GM18502 (cell line): ENCODE data around the gene PRSS53.

Source experiments
- ATAC-seq: cut with Tn5 transposase; IDR thresholded peaks from one replicate; pipeline ENCODE4 v1.9.1; 2021; ENCODE audit warnings: mild to moderate bottlenecking; ENCODE audit not compliant: unreplicated experiment, poor library complexity

Gene PRSS53

DNA sequence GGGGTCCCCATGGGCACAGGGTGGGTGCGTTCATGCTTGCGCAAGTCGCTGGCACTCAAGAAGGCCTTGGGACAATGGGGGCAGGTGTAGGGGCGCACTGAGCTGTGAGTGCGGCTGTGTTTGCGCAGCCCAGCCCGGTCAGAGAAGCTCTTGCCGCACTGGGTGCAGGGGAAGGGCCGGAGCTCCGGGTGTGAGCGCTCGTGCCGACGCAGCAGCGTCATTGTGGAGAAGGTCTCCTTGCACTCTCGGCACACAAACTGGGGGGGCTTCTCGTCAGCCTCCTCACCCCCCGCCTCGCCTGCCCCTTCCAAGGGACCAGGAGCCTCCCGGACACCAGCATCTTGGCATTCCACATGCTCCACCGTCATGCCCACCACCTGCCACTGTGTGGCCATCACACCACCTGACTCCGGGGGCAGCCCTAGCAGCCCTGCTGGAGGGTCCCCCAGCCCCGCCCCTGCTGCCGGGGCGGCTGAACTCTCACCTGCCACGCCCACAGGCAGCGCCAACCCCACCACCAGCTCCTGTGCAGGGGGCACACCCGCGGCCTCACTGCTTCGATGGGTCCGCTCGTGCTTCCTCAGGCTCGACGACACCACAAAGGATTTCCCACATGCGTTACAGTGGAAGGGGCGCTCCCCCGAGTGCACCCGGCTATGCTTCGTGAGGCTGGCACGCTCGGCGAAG is 27.5 kb downstream of the PRSS53 start:
- no peak for ATAC-seq

DNA sequence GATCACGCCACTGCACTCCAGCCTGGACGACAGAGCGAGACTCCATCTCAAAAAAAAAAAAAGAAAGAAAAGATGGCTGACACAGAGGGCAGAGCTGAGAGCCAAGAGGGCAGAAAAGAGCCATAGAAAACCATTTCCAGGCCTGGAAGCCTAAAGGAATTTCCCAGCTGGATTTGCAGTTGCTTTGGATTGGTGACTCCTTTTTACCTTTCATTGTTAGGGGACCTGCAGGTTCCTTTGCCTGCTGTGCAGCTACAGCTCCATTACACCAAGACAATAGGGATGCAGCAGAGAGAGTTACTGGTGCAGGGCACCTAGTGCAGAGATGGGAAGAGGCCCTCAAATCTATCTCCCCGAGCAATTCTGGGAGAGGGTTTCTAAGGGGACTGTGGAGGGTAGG is 33.1 kb downstream of the PRSS53 start:
- ATAC-seq = no peak

DNA sequence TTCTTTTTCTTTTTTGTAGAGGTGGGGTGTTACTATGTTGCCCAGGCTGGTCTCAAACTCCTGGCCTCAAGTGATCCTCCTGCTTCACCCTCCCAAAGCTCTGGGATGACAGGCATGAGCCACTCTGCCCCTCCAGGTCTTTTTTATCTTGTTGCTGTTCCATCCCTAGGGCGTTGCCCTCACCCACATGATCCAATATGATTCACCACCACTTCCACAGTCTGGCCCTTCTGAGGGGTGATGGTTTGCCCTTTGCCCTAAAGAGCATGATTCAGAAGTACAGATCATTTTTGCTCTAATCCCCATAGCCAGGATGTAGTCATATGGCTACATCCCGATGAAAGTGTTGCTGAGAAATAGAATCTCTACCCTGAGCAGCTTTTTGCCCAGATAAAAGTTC is 36.6 kb downstream of the PRSS53 start:
- no peak for ATAC-seq

DNA sequence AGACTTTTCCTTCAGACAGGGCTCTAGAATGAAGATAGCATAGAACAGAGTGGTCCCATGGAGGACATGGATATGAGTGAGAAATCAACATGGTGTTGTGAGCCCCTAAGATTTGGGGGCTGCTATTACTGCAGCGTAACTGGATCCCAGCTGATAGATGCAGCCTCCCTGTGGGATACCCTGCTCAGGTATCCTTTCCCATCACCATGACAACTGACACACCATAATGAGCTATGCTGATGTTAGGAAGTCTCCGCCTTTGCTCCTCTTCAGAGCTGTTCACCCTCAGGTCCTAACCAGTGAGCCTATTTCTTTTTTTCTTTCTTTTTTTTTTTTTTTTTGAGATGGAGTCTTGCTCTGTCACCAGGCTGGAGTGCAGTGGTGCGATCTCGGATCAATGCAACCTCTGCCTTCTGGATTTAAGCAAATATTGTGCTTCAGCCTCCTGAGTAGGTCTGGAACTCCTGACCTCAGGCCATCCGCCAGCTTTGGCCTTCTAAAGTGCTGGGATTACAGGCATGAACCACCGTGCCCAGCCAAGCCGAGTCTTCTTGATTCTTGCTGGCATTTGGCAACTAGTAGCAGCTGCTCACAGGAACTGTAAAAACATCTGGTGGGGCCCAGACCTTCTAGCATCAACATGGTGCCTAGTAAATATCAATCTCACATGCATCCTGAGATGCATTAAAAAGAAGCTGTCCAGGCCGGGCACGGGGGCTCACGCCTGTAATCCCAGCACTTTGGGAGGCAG is 38.3 kb downstream of the PRSS53 start:
- no peak for ATAC-seq

DNA sequence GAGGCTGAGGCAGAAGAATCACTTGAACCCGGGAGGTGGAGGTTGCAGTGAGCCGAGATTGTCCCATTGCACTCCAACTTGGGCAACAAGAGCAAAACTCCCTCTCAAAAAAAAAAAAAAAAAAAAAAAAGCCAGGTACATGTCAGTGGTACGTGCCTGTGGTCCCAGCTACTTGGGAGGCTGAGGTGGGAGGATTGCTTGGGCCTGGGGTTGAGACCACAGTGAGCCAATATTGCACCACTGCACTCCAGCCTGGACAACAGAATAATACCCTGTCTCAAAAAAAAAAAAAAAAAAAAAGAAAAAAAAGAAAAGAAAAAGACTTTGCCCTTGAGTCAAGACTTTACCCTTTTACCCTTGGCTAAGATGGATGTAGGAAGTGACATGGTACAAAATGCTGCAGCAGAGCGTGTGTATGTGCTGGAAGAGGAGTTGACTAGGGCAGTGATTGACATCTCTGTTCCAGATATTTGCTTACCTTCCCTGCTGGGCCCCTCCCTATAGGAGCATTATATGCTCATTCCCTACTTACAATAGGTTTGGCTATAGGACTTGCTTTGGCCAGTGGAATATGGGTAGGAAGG is 44.8 kb downstream of the PRSS53 start:
- no peak for ATAC-seq

DNA sequence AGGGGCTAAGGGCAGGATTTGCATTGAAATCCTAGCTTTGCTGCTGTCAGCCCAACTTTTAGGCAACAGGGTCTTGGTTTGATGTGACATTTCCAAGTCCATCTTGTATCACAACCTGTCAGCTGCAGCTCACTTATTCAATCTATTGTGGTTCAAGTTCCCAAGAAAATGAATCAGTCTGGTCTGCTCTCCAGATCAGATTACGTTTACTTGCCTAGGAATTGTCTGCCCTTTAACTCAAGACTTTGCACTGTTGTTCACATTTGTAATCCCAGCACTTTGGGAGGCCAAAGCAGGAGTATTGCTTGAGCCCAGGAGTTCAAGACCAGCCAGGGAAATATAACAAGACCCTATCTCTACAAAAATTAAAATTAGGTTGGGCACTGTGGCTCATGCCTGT is 45.4 kb downstream of the PRSS53 start:
- no peak for ATAC-seq

DNA sequence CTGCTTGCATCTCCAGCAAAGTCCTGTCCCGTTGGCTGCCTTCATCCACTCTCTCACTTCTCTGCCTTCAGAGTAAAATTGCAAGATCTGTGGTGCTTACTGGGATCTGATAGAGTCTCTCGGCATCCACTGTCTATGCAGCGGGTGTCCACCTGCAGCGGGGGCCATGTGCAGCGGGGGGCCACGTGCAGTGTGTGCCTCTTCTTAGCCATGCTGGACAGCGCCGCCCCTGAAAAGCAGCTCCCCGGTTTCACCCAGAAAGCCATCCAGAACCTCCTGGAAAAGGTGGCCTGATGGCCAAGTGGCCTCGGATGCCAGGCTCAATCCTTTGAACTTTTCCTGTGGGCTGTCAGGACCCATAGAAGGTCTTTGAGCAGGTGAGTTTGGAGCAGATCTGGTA is 45.9 kb downstream of the PRSS53 start:
- no peak for ATAC-seq

DNA sequence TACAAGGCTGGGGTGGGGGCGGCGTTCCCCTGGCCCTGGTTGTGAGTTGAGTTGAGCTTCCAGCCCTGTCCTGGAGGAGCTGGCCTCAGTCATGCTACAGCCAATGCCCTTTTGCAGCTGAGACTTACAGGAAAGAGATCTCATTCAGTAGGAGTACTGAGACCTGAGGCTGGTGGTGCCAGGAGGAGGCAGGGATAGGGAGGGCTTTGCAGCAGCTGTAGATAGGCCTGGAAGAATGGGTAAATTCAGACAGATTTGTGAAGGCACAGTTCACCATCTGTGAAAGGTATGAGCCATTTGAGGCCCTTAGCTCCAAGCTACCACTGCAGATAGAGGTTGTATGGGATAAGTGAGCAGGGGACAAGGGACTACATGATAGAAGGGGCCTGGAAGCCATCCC is 49.8 kb downstream of the PRSS53 start:
- ATAC-seq = no peak

DNA sequence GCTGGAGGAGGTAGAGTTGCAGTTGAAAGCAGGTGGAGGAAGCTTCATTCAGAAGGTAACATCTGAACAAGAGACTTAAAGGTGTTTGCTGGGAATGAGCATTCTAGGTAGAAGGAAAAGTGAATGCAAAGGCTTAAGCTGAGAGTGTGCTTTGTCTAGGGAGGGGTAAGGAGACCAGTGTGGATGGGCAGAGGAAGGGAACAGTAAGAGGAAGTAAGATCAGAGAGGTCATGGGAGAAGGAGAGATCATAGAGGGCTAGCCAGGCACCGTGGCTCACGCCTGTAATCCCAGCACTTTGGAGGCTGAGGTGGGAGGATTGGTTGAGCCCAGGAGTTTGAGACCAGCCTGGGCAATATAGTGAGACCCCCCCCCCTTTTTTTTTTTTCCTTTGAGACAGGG is 52.1 kb downstream of the PRSS53 start:
- ATAC-seq = no peak

DNA sequence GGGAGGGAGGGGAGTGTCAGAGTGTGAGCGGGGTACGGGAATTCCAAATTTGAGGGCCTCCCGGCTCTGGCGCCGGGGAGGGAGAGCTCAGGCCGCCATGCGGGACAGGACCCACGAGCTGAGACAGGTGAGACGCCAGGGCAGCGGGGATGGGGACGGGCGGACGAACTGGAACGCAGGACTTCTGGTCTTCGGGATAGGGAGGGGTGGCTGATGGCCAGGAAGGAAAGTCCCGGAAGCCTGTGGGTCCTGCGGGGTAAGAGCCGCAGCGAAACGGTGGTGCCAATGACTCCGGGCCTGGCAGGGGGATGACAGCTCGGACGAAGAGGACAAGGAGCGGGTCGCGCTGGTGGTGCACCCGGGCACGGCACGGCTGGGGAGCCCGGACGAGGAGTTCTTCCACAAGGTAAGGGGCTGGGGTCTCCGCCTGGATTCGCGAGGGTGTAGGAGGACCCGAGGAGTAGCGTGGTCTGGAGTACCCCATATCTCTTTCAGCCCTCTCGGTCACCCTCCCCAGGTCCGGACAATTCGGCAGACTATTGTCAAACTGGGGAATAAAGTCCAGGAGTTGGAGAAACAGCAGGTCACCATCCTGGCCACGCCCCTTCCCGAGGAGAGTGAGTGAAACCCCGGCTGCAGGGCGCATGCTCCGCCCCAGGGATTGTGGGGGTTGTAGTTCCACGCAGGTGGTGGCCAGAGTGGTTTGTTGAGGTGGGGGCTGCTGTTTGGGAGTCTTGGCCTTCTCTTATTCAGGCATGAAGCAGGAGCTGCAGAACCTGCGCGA is 54.8 kb downstream of the PRSS53 start:
- ATAC-seq = peak; percentile 48
